ENCODE data around the gene FBXO10.

DNA sequence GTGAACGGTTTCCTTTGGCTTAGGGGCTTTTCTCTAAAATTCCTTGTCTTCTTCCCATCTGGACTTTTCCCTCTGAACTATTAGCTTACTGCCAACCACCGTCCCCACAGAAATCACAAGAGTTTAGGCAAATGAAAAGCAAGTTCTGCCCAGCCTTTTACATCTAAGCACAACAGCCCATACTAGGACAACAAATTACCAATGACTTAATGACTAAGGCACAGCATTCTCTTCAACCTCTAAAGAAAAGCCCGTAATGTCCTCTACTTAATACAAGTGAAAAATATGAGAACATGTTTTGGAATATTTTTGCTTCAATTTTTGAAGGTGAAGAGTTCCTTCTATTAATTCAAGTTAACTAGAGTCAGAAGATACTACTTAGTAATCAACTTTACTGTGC lies 112.2 kb downstream of the FBXO10 start:
- TF ChIP-seq, protein P1, sequence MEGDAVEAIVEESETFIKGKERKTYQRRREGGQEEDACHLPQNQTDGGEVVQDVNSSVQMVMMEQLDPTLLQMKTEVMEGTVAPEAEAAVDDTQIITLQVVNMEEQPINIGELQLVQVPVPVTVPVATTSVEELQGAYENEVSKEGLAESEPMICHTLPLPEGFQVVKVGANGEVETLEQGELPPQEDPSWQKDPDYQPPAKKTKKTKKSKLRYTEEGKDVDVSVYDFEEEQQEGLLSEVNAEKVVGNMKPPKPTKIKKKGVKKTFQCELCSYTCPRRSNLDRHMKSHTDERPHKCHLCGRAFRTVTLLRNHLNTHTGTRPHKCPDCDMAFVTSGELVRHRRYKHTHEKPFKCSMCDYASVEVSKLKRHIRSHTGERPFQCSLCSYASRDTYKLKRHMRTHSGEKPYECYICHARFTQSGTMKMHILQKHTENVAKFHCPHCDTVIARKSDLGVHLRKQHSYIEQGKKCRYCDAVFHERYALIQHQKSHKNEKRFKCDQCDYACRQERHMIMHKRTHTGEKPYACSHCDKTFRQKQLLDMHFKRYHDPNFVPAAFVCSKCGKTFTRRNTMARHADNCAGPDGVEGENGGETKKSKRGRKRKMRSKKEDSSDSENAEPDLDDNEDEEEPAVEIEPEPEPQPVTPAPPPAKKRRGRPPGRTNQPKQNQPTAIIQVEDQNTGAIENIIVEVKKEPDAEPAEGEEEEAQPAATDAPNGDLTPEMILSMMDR (IDR thresholded peaks at IDR 0.05 in 4 of 5, conservative IDR thresholded peaks at IDR 0.05 in 1 of 5): no peak
- TF ChIP-seq POLR2A (IDR thresholded peaks at IDR 0.05): no peak

Data from gastrocnemius medialis (tissue), 4 donors.